OCI-LY3 (cell line): ENCODE results near the gene PRKCI.

ENCODE experiments used
- CTCF ChIP-seq: fragments of 200-600, 300-600 bp; sonication (generic); IDR thresholded peaks from 2 replicates; pipeline ENCODE4 v1.5.1; 2014; ENCODE audit warnings: antibody characterized with exemption, low read length, low read depth
- EZH2phosphoT487 ChIP-seq: fragments of 200-600 bp; shearing (Covaris generic); IDR thresholded peaks from 2 replicates; pipeline ENCODE4 v1.6.1; 2018; ENCODE audit warnings: antibody characterized with exemption, mixed run types, low read depth

- TF ChIP-seq CTCF (no peak), EZH2phosphoT487 (no peak)
Measured at GRCh38 chr3:170201527-170201926, 20.7 kb upstream of the PRKCI start.
